Iris pigment epithelial cell (primary cell): ENCODE measurements around the gene PLXNA2.

Experiments
- DNase-seq: peaks from one replicate; pipeline ENCODE4 v3.0.0-alpha.2; 2011; ENCODE audit warnings: low read depth

The PLXNA2 gene

GRCh38 chr1:208162903-208163302 is 81.3 kb downstream of the PLXNA2 start:
- no peak for DNase-seq

- DNase-seq: no peak
These were observed 82.4 kb downstream of the PLXNA2 start for GRCh38 chr1:208161656-208162375.

- DNase-seq: no peak
These were observed 83.2 kb downstream of the PLXNA2 start for GRCh38 chr1:208161005-208161404.

- DNase-seq: no peak
These were observed 83.8 kb downstream of the PLXNA2 start for GRCh38 chr1:208160259-208160819.

GRCh38 chr1:208159555-208160258 is 84.5 kb downstream of the PLXNA2 start:
- peak; percentile 91 for DNase-seq

GRCh38 chr1:208158640-208159554 is 85.3 kb downstream of the PLXNA2 start:
- no peak for DNase-seq

- DNase-seq: no peak
These were observed 86.4 kb downstream of the PLXNA2 start for GRCh38 chr1:208157769-208158168.

- no peak for DNase-seq
These were observed 87.4 kb downstream of the PLXNA2 start for GRCh38 chr1:208156741-208157140.

GRCh38 chr1:208156310-208156709 is 87.9 kb downstream of the PLXNA2 start:
- no peak for DNase-seq

- DNase-seq: no peak
These were observed 89.2 kb downstream of the PLXNA2 start for GRCh38 chr1:208154679-208155642.

GRCh38 chr1:208154040-208154439 is 90.1 kb downstream of the PLXNA2 start:
- no peak for DNase-seq

GRCh38 chr1:208153386-208153785 is 90.8 kb downstream of the PLXNA2 start:
- no peak for DNase-seq

GRCh38 chr1:208151728-208152598 is 92.2 kb downstream of the PLXNA2 start:
- DNase-seq: no peak

- DNase-seq: no peak
These were observed 93.2 kb downstream of the PLXNA2 start for GRCh38 chr1:208150833-208151458.

- DNase-seq: no peak
These were observed 94.2 kb downstream of the PLXNA2 start for GRCh38 chr1:208149776-208150514.

- DNase-seq: no peak
These were observed 95.0 kb downstream of the PLXNA2 start for GRCh38 chr1:208149213-208149612.

- no peak for DNase-seq
These were observed 95.8 kb downstream of the PLXNA2 start for GRCh38 chr1:208148380-208148779.

GRCh38 chr1:208146650-208147049 is 97.5 kb downstream of the PLXNA2 start:
- no peak for DNase-seq

- DNase-seq: no peak
These were observed 99.0 kb downstream of the PLXNA2 start for GRCh38 chr1:208145167-208145566.
